Suprapubic skin (tissue), 4 donors: ENCODE measurements around the gene KPTN. TPM values are rescaled to one million over a fixed set of nuclear protein-coding genes. Genes with fewer than 3 reads are reported as not detected.
A peak's percentile ranks its signal among the peaks of the same experiment; 100 is the strongest.

Experiments
- DNase-seq, 2 donors: peaks; one replicate each; pipeline ENCODE4 v3.0.0-alpha.2; 2019; ENCODE audit warnings: low spot score in 2 of 2
- H3K27ac ChIP-seq: fragments of 200-600 bp; sonication (generic); one replicate; pipeline ENCODE4 v1.5.1; 2019
- H3K27me3 ChIP-seq: fragments of 200-600 bp; sonication (generic); one replicate; pipeline ENCODE4 v1.5.1; 2019
- H3K36me3 ChIP-seq: fragments of 200-600 bp; sonication (generic); one replicate; pipeline ENCODE4 v1.5.1; 2019
- H3K4me1 ChIP-seq: fragments of 200-600 bp; sonication (generic); one replicate; pipeline ENCODE4 v1.5.1; 2019
- H3K4me3 ChIP-seq: fragments of 200-600 bp; sonication (generic); one replicate; pipeline ENCODE4 v1.5.1; 2019; ENCODE audit warnings: mild to moderate bottlenecking
- H3K9me3 ChIP-seq: fragments of 200-600 bp; sonication (generic); one replicate; pipeline ENCODE4 v1.5.1; 2019
- CTCF ChIP-seq, 2 donors: fragments of 200-600 bp in 1 of 2; fragments of 450-650 bp in 1 of 2; sonication (generic) in 1 of 2; IDR thresholded peaks; one replicate each; pipeline ENCODE4 v1.5.1; 2016 to 2019; ENCODE audit warnings: antibody characterized with exemption in 2 of 2, mild to moderate bottlenecking in 1 of 2, moderate library complexity in 1 of 2
- EP300 ChIP-seq: sonication (generic); formaldehyde crosslinking; IDR thresholded peaks from one replicate; pipeline ENCODE4 v1.6.1; 2017; ENCODE audit warnings: antibody characterized with exemption
- POLR2A ChIP-seq, 2 donors: fragments of 450-650 bp; IDR thresholded peaks; one replicate each; pipeline ENCODE4 v1.6.1; 2017; ENCODE audit warnings: antibody characterized with exemption in 2 of 2, mild to moderate bottlenecking in 2 of 2, moderate library complexity in 2 of 2
- POLR2AphosphoS5 ChIP-seq, 3 donors: sonication (generic); formaldehyde crosslinking; IDR thresholded peaks; one replicate each; pipeline ENCODE4 v1.6.1; 2017; ENCODE audit warnings: antibody characterized with exemption in 3 of 3
- WGBS: methylation state at CpG from one replicate; pipeline ENCODE4 v1.1.5; 2018; 5-methylcytosine and 5-hydroxymethylcytosine counted together
- total RNA-seq, 4 donors: library from RNA; depleted of rRNA; stranded (reverse); fragments of >200 nt; gene quantifications; one replicate each; pipeline ENCODE4 v1.1.0, GENCODE V29; 2016

The KPTN gene
- total RNA-seq, 4 donors from 2014 or later, result 4.3 to 16.3 (median 5.9) TPM

- H3K4me1 ChIP-seq, result peaks cover 15% of the 10 kb centered on the region
- no peaks in the 10 kb centered on the region for H3K9me3 ChIP-seq
- H3K27me3 ChIP-seq, result peaks cover 47% of the 10 kb centered on the region
- 60% methylated on average over 7 of the region's 7 CpGs for WGBS
- H3K4me3 ChIP-seq, result no peak overlapping the region
- TF ChIP-seq POLR2A (IDR thresholded peaks at IDR 0.05) (no peak), EP300 (no peak), POLR2AphosphoS5 (IDR thresholded peaks at IDR 0.05) (no peak), CTCF (IDR thresholded peaks at IDR 0.05) (no peak)
- H3K36me3 ChIP-seq, result no peaks in the 10 kb centered on the region
- DNase-seq, result no peak
- H3K27ac ChIP-seq, result no peak overlapping the region
Observed at GRCh38 chr19:47450478-47450877, 33.5 kb downstream of the KPTN start.

GRCh38 chr19:47448360-47448727 lies 35.7 kb downstream of the KPTN start:
- Histone ChIP-seq H3K4me3 (no peak overlapping the region), H3K4me1 (peaks cover 26% of the 10 kb centered on the region), H3K9me3 (no peaks in the 10 kb centered on the region), H3K27me3 (peaks cover 68% of the 10 kb centered on the region), H3K27ac (no peak overlapping the region), H3K36me3 (no peaks in the 10 kb centered on the region)
- 29% methylated on average over 9 of the region's 9 CpGs for WGBS
- DNase-seq, result no peak
- TF ChIP-seq POLR2AphosphoS5 (IDR thresholded peaks at IDR 0.05) (no peak), POLR2A (IDR thresholded peaks at IDR 0.05) (no peak), EP300 (no peak), CTCF (IDR thresholded peaks at IDR 0.05) (no peak)

- H3K27me3 ChIP-seq, result peaks cover 74% of the 10 kb centered on the region
Observed at GRCh38 chr19:47447470-47448359, 36.3 kb downstream of the KPTN start.

GRCh38 chr19:47446534-47447469 lies 37.2 kb downstream of the KPTN start:
- peak overlapping the region; percentile 28 for H3K4me3 ChIP-seq
- no peak overlapping the region for H3K27ac ChIP-seq
- no peaks in the 10 kb centered on the region for H3K9me3 ChIP-seq
- WGBS, result 17% methylated on average over 28 of the region's 28 CpGs
- peaks cover 26% of the 10 kb centered on the region for H3K4me1 ChIP-seq
- H3K27me3 ChIP-seq, result peaks cover 83% of the 10 kb centered on the region
- TF ChIP-seq POLR2A (IDR thresholded peaks at IDR 0.05), result no peak
- TF ChIP-seq POLR2AphosphoS5 (IDR thresholded peaks at IDR 0.05), result no peak
- H3K36me3 ChIP-seq, result no peaks in the 10 kb centered on the region
- DNase-seq, result no peak

More at GRCh38 chr19:47447470-47448359, 36.3 kb downstream of the KPTN start:
- 11% methylated on average over 16 of the region's 95 CpGs for WGBS
- Histone ChIP-seq H3K27ac (no peak overlapping the region), H3K9me3 (no peaks in the 10 kb centered on the region), H3K4me1 (peaks cover 26% of the 10 kb centered on the region), H3K4me3 (peak overlapping the region; percentile 28), H3K36me3 (no peaks in the 10 kb centered on the region)
- TF ChIP-seq POLR2A (IDR thresholded peaks at IDR 0.05) (no peak), POLR2AphosphoS5 (IDR thresholded peaks at IDR 0.05) (no peak), CTCF (IDR thresholded peaks at IDR 0.05) (no peak), EP300 (no peak)
- no peak for DNase-seq

GRCh38 chr19:47445937-47446402 lies 38.0 kb downstream of the KPTN start:
- Histone ChIP-seq H3K4me1 (peaks cover 26% of the 10 kb centered on the region), H3K4me3 (peak overlapping the region; percentile 0), H3K27me3 (peaks cover 92% of the 10 kb centered on the region), H3K27ac (no peak overlapping the region), H3K36me3 (no peaks in the 10 kb centered on the region), H3K9me3 (no peaks in the 10 kb centered on the region)
- no peak for DNase-seq
- WGBS, result 3% methylated on average over 20 of the region's 22 CpGs
- TF ChIP-seq POLR2AphosphoS5 (IDR thresholded peaks at IDR 0.05) (no peak), CTCF (IDR thresholded peaks at IDR 0.05) (no peak), EP300 (no peak), POLR2A (IDR thresholded peaks at IDR 0.05) (no peak)
